H9 (cell line): ENCODE data around the gene PTCD2. TPM values are rescaled to one million over a fixed set of nuclear protein-coding genes. Genes with fewer than 3 reads are reported as not detected.
A peak's percentile ranks its signal among the peaks of the same experiment; 100 is the strongest.

Experiments
- DNase-seq: peaks from one replicate; pipeline ENCODE4 v3.0.0-alpha.2; 2017
- H2AFZ ChIP-seq: one replicate; pipeline ENCODE4 v1.6.1; 2013; ENCODE audit warnings: mild to moderate bottlenecking, low read length, control low read depth, moderate library complexity
- H2AK5ac ChIP-seq: 2 replicates; pipeline ENCODE4 v1.6.1; 2013; ENCODE audit warnings: low read length, control low read depth, mixed read lengths; ENCODE audit not compliant: insufficient read length
- H2BK120ac ChIP-seq: one replicate; pipeline ENCODE4 v1.6.1; 2013; ENCODE audit warnings: low read depth, mild to moderate bottlenecking, low read length, control low read depth, inconsistent platforms; ENCODE audit not compliant: poor library complexity, severe bottlenecking
- H2BK12ac ChIP-seq: 2 replicates; pipeline ENCODE4 v1.6.1; 2013; ENCODE audit warnings: low read length, control low read depth, mixed read lengths, low read depth; ENCODE audit not compliant: insufficient read length
- H2BK15ac ChIP-seq: 2 replicates; pipeline ENCODE4 v1.6.1; 2013; ENCODE audit warnings: low read depth, low read length, control low read depth
- H2BK20ac ChIP-seq: one replicate; pipeline ENCODE4 v1.6.1; 2013; ENCODE audit warnings: low read depth, mild to moderate bottlenecking, low read length, control low read depth, inconsistent platforms; ENCODE audit not compliant: poor library complexity, severe bottlenecking
- H2BK5ac ChIP-seq: 2 replicates; pipeline ENCODE4 v1.6.1; 2013; ENCODE audit warnings: low read length, control low read depth, mixed read lengths; ENCODE audit not compliant: insufficient read length
- H3K14ac ChIP-seq: 2 replicates; pipeline ENCODE4 v1.6.1; 2013; ENCODE audit warnings: low read length, control low read depth; ENCODE audit not compliant: insufficient read depth
- H3K18ac ChIP-seq: 2 replicates; pipeline ENCODE4 v1.6.1; 2013; ENCODE audit warnings: low read depth, mild to moderate bottlenecking, mixed read lengths, low read length, control low read depth; ENCODE audit not compliant: insufficient read length
- H3K23ac ChIP-seq: 2 replicates; pipeline ENCODE4 v1.6.1; 2013; ENCODE audit warnings: low read length, control low read depth, mixed read lengths, low read depth; ENCODE audit not compliant: insufficient read length
- H3K23me2 ChIP-seq: 2 replicates; pipeline ENCODE4 v1.6.1; 2013; ENCODE audit warnings: low read depth, mild to moderate bottlenecking, mixed read lengths, low read length, control low read depth; ENCODE audit not compliant: insufficient read length, poor library complexity, severe bottlenecking
- H3K27ac ChIP-seq: 2 replicates; pipeline ENCODE4 v1.5.1; 2013; ENCODE audit warnings: low read length, control low read depth, mixed read lengths, low read depth; ENCODE audit not compliant: insufficient read length
- H3K27me3 ChIP-seq: 2 replicates; pipeline ENCODE4 v1.6.1; 2013; ENCODE audit warnings: low read length, control low read depth, inconsistent platforms; ENCODE audit not compliant: insufficient read depth
- H3K4ac ChIP-seq: 2 replicates; pipeline ENCODE4 v1.6.1; 2013; ENCODE audit warnings: low read depth, mild to moderate bottlenecking, control low read depth, inconsistent platforms, low read length, moderate library complexity
- H3K4me1 ChIP-seq: 2 replicates; pipeline ENCODE4 v1.6.1; 2013; ENCODE audit warnings: low read length, control low read depth, inconsistent platforms; ENCODE audit not compliant: insufficient read depth
- H3K4me2 ChIP-seq: 2 replicates; pipeline ENCODE4 v1.6.1; 2013; ENCODE audit warnings: low read length, control low read depth, mixed read lengths; ENCODE audit not compliant: insufficient read length, insufficient read depth
- H3K56ac ChIP-seq: 2 replicates; pipeline ENCODE4 v1.6.1; 2013; ENCODE audit warnings: low read depth, mild to moderate bottlenecking, mixed read lengths, low read length, control low read depth; ENCODE audit not compliant: insufficient read length
- H3K79me1 ChIP-seq: 2 replicates; pipeline ENCODE4 v1.6.1; 2013; ENCODE audit warnings: low read depth, mild to moderate bottlenecking, moderate library complexity, low read length, control low read depth, inconsistent platforms; ENCODE audit not compliant: insufficient read depth, poor library complexity, severe bottlenecking
- H3K79me2 ChIP-seq: 2 replicates; pipeline ENCODE4 v1.6.1; 2013; ENCODE audit warnings: low read length, control low read depth, inconsistent platforms; ENCODE audit not compliant: insufficient read depth
- H3K9ac ChIP-seq: 2 replicates; pipeline ENCODE4 v1.6.1; 2013; ENCODE audit warnings: low read length, control low read depth, mixed read lengths; ENCODE audit not compliant: insufficient read length; ENCODE audit errors: extremely low read depth
- H3K9me3 ChIP-seq: one replicate; pipeline ENCODE4 v1.6.1; 2013; ENCODE audit warnings: low read depth, low read length, inconsistent platforms; ENCODE audit not compliant: control insufficient read depth
- H3T11ph ChIP-seq: one replicate; pipeline ENCODE4 v1.6.1; 2013; ENCODE audit warnings: mild to moderate bottlenecking, low read length, control low read depth, inconsistent platforms
- H4K20me1 ChIP-seq: one replicate; pipeline ENCODE4 v1.6.1; 2013; ENCODE audit not compliant: control insufficient read depth, insufficient read length, insufficient read depth
- H4K5ac ChIP-seq: 2 replicates; pipeline ENCODE4 v1.6.1; 2013; ENCODE audit warnings: low read depth, mild to moderate bottlenecking, mixed read lengths, low read length, control low read depth; ENCODE audit not compliant: insufficient read length
- H4K8ac ChIP-seq: replicated peaks from 2 replicates; pipeline ENCODE4 v1.6.1; 2013; ENCODE audit warnings: low read length, control low read depth, mixed read lengths, low read depth; ENCODE audit not compliant: insufficient read length
- H4K91ac ChIP-seq: 2 replicates; pipeline ENCODE4 v1.6.1; 2013; ENCODE audit warnings: low read depth, mild to moderate bottlenecking, moderate library complexity, mixed read lengths, low read length, control low read depth; ENCODE audit not compliant: insufficient read length
- H3K27ac Mint-ChIP-seq, 3 experiments: 2 replicates in 2 of 3; 3 replicates in 1 of 3; pipeline ENCODE4 v1.8.0; 2020 to 2021; ENCODE audit warnings: mixed read lengths in 3 of 3, mild to moderate bottlenecking in 1 of 3, moderate library complexity in 1 of 3
- H3K27me3 Mint-ChIP-seq: 2 replicates; pipeline ENCODE4 v1.8.0; 2021; ENCODE audit warnings: low read depth, mild to moderate bottlenecking, moderate library complexity, mixed read lengths
- H3K36me3 Mint-ChIP-seq, 3 experiments: 2 replicates in 2 of 3; 3 replicates in 1 of 3; pipeline ENCODE4 v1.8.0; 2020 to 2021; ENCODE audit warnings: low read depth in 3 of 3, mixed read lengths in 3 of 3; ENCODE audit not compliant: insufficient read depth in 1 of 3
- H3K4me1 Mint-ChIP-seq, 2 experiments: 2 replicates each; pipeline ENCODE4 v1.8.0; 2020; ENCODE audit warnings: mixed read lengths in 2 of 2
- H3K4me3 Mint-ChIP-seq, 2 experiments: 2 replicates in 1 of 2; 3 replicates in 1 of 2; pipeline ENCODE4 v1.8.0; 2020 to 2021; ENCODE audit warnings: mild to moderate bottlenecking in 2 of 2, mixed read lengths in 2 of 2, moderate library complexity in 1 of 2
- H3K9me3 Mint-ChIP-seq, 2 experiments: 2 replicates in 1 of 2; 3 replicates in 1 of 2; pipeline ENCODE4 v1.8.0; 2020; ENCODE audit warnings: mild to moderate bottlenecking in 2 of 2, mixed read lengths in 2 of 2, moderate library complexity in 1 of 2
- CTCF ChIP-seq: fragments of 200-600 bp; sonication (generic); conservative IDR thresholded peaks from 3 replicates; pipeline ENCODE4 v1.8.0; 2021; ENCODE audit warnings: antibody characterized with exemption, mild to moderate bottlenecking
- WGBS: extraction: QIAGEN DNeasy Blood & Tissue Kit; methylation state at CpG from one replicate; pipeline ENCODE4 v1.1.7; 2013; ENCODE audit warnings: missing lambda C conversion rate, low lambda C conversion rate, mixed read lengths; ENCODE audit not compliant: insufficient read length; ENCODE audit errors: extremely low coverage; 5-methylcytosine and 5-hydroxymethylcytosine counted together
- total RNA-seq: library from RNA; stranded (reverse); gene quantifications from 2 replicates; pipeline ENCODE4 v1.2.1, GENCODE V29; 2021

PTCD2 gene
- total RNA-seq, 1 experiment from 2014 or later, result 12.7 TPM

GRCh38 chr5:72272398-72272797, 47.8 kb upstream of the PTCD2 start:
- WGBS, result no CpG with 5 or more reads among the region's 4 CpGs
- H4K20me1 ChIP-seq, result no peaks in the 10 kb centered on the region
- H2AK5ac ChIP-seq, result no peak overlapping the region
- no peak overlapping the region for H2BK20ac ChIP-seq
- H3K4me1 Mint-ChIP-seq, result peaks cover 14 to 20% of the 10 kb centered on the region in 2 experiments
- H4K91ac ChIP-seq, result no peak overlapping the region
- H3K79me1 ChIP-seq, result no peaks in the 10 kb centered on the region
- H3K4ac ChIP-seq, result no peak overlapping the region
- H4K8ac ChIP-seq, result no peak overlapping the region
- peaks cover 0 to 2% of the 10 kb centered on the region in 2 experiments; a peak in 2 of 5 replicates for H3K9me3 Mint-ChIP-seq
- H3K27ac ChIP-seq, result no peak overlapping the region
- H3K14ac ChIP-seq, result no peak overlapping the region
- no peak overlapping the region for H3K18ac ChIP-seq
- no peaks in the 10 kb centered on the region for H3K79me2 ChIP-seq
- H3K9me3 ChIP-seq, result no peaks in the 10 kb centered on the region
- no peak overlapping the region for H3K4me2 ChIP-seq
- H2BK5ac ChIP-seq, result no peak overlapping the region
- H3K27me3 ChIP-seq, result no peaks in the 10 kb centered on the region
- H3K27ac Mint-ChIP-seq, result peak overlapping the region in 2 of 3 experiments; percentile 26 to 33; a peak in 3 of 7 replicates
- H2BK120ac ChIP-seq, result no peak overlapping the region
- no peaks in the 10 kb centered on the region for H3K27me3 Mint-ChIP-seq
- H3K23me2 ChIP-seq, result no peaks in the 10 kb centered on the region
- H2AFZ ChIP-seq, result no peak overlapping the region
- H3K9ac ChIP-seq, result no peak overlapping the region
- peaks cover 12 to 31% (median 13%) of the 10 kb centered on the region in 3 experiments for H3K36me3 Mint-ChIP-seq
- H3K56ac ChIP-seq, result no peak overlapping the region
- no peak for DNase-seq
- H3K4me3 Mint-ChIP-seq, result no peak overlapping the region
- no peak overlapping the region for H2BK12ac ChIP-seq
- no peaks in the 10 kb centered on the region; the same call in 1 of the 2 replicates for H3K4me1 ChIP-seq
- no peak for TF ChIP-seq CTCF
- H2BK15ac ChIP-seq, result no peak overlapping the region
- no peak overlapping the region for H3T11ph ChIP-seq
- H3K23ac ChIP-seq, result no peak overlapping the region
- no peak overlapping the region for H4K5ac ChIP-seq
